Neutrophil (primary cell): ENCODE measurements around the gene HMGN4.
A peak's percentile ranks its signal among the peaks of the same experiment; 100 is the strongest.

Experiments
- H3K27ac ChIP-seq: fragments of 200-600 bp; sonication (generic); 2 replicates; pipeline ENCODE4 v1.5.1; 2016; ENCODE audit warnings: mild to moderate bottlenecking, moderate library complexity
- H3K27me3 ChIP-seq: fragments of 200-600 bp; sonication (generic); 2 replicates; pipeline ENCODE4 v1.6.0; 2016; ENCODE audit warnings: mild to moderate bottlenecking
- H3K36me3 ChIP-seq: fragments of 200-600 bp; sonication (generic); 2 replicates; pipeline ENCODE4 v1.5.1; 2017
- H3K4me1 ChIP-seq, 2 experiments: fragments of 200-600 bp in 1 of 2; sonication (generic) in 1 of 2; 1 replicate in 1 of 2; 2 replicates in 1 of 2; pipeline versions ENCODE4 v1.5.1 to v1.6.1; 2013 to 2016; ENCODE audit warnings: low read depth in 1 of 2, low read length in 1 of 2, mild to moderate bottlenecking in 1 of 2, moderate library complexity in 1 of 2; ENCODE audit not compliant: control insufficient read depth in 1 of 2, insufficient read depth in 1 of 2
- H3K4me3 ChIP-seq, 2 experiments: fragments of 200-600 bp in 1 of 2; sonication (generic) in 1 of 2; 1 replicate in 1 of 2; 2 replicates in 1 of 2; pipeline ENCODE4 v1.5.1; 2013 to 2016; ENCODE audit warnings: low read depth in 1 of 2, low read length in 1 of 2, mild to moderate bottlenecking in 1 of 2, moderate library complexity in 1 of 2
- H3K9me3 ChIP-seq: fragments of 200-600 bp; sonication (generic); 2 replicates; pipeline ENCODE4 v1.5.1; 2016
- CTCF ChIP-seq: fragments of 200-600 bp; sonication (generic); IDR thresholded peaks from 2 replicates; pipeline ENCODE4 v1.5.1; 2016; ENCODE audit warnings: antibody characterized with exemption

Gene HMGN4

GRCh38 chr6:26594131-26594498 is 55.9 kb downstream of the HMGN4 start:
- H3K9me3 ChIP-seq, result no peaks in the 10 kb centered on the region
- no peak overlapping the region for H3K27ac ChIP-seq
- H3K4me1 ChIP-seq, result peaks cover 24 to 26% of the 10 kb centered on the region in 2 experiments
- H3K4me3 ChIP-seq, result no peak overlapping the region
- H3K27me3 ChIP-seq, result peaks cover 56% of the 10 kb centered on the region
- TF ChIP-seq CTCF, result no peak
- peaks cover 11% of the 10 kb centered on the region for H3K36me3 ChIP-seq

- peaks cover 19% of the 10 kb centered on the region for H3K36me3 ChIP-seq
- no peaks in the 10 kb centered on the region for H3K9me3 ChIP-seq
- H3K4me1 ChIP-seq, result peaks cover 24 to 26% of the 10 kb centered on the region in 2 experiments
- H3K4me3 ChIP-seq, result peak overlapping the region in 1 of 2 experiments; percentile 96
- no peak overlapping the region for H3K27ac ChIP-seq
- peaks cover 56% of the 10 kb centered on the region for H3K27me3 ChIP-seq
- TF ChIP-seq CTCF, result no peak
Measured at GRCh38 chr6:26594730-26595632, 56.8 kb downstream of the HMGN4 start.

- H3K4me1 ChIP-seq, result peaks cover 24 to 26% of the 10 kb centered on the region in 2 experiments
- peak overlapping the region; percentile 96 to 97 for H3K4me3 ChIP-seq
- peaks cover 49% of the 10 kb centered on the region for H3K27me3 ChIP-seq
- H3K9me3 ChIP-seq, result no peaks in the 10 kb centered on the region
- peak; percentile 86 for TF ChIP-seq CTCF
- peaks cover 23% of the 10 kb centered on the region for H3K36me3 ChIP-seq
- peak overlapping the region; percentile 84 for H3K27ac ChIP-seq
Measured at GRCh38 chr6:26595669-26596269, 57.6 kb downstream of the HMGN4 start.
